B cell (primary cell): ENCODE results near the gene HSPA1A.

ENCODE experiments used
- CTCF ChIP-seq: fragments of 200-600 bp; IDR thresholded peaks from one replicate; pipeline ENCODE4 v1.8.0; 2022; ENCODE audit warnings: antibody characterized with exemption, mild to moderate bottlenecking
- EZH2 ChIP-seq: IDR thresholded peaks from 2 replicates; pipeline ENCODE4 v1.6.1; 2012; ENCODE audit warnings: borderline replicate concordance, low read depth, mild to moderate bottlenecking, moderate library complexity, low read length; ENCODE audit not compliant: insufficient read depth, poor library complexity, severe bottlenecking

- TF ChIP-seq CTCF (no peak), EZH2 (no peak)
These were observed 44.5 kb upstream of the HSPA1A start for GRCh38 chr6:31770860-31771259.
